CD4-positive, alpha-beta T cell treated with Interleukin-15 for 4 hours (primary cell): ENCODE data around the gene CLEC1A.

ENCODE experiments used
- DNase-seq: peaks from one replicate; pipeline ENCODE4 v3.0.0-alpha.2; 2020; ENCODE audit warnings: low spot score

Gene CLEC1A

DNA sequence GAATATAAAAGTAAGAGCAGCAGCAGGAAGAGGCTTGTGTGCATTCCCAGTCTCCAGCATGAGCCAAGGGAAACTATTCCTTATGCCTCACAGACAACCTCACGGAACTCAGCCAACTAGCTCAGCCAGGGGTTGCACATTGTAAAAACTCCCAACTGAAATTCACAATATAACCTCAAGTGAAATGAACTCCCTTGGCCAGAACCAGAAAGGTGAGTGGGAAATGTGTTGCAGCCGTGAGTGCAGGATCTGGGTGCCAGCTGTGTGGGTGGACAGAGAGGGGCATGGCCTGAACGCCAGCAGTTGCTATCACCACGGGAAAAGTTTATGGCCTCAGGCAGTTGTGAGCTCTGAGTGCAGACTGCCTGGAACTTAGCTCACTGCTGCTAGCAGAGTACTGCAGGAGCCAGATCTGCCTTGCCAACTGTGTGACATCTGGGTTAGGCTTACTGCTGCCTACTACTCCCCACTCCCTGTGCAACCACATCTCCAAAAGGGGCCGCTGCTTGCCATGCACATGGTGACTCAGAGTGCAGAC lies 2.3 kb upstream of the CLEC1A start:
- no peak for DNase-seq

DNA sequence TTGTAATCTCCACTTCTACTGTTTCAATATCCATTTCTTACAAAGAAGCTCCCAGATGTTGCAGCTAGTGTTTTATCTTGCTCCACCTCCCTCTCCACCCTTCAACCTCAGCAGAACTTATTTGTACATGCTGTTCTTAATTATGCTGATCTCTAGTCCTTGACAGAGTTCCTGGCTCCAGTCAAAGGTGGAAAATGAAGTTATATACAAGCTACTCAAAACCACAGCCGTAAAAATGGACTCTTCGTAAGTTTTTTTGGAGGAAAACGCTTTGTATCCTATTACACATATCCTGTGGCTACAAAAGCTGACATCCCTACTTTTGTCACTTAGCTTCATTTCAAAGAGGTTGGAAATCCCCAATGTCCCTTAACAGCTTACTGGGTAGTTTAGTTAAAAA lies 1.3 kb downstream of the CLEC1A start:
- no peak for DNase-seq

DNA sequence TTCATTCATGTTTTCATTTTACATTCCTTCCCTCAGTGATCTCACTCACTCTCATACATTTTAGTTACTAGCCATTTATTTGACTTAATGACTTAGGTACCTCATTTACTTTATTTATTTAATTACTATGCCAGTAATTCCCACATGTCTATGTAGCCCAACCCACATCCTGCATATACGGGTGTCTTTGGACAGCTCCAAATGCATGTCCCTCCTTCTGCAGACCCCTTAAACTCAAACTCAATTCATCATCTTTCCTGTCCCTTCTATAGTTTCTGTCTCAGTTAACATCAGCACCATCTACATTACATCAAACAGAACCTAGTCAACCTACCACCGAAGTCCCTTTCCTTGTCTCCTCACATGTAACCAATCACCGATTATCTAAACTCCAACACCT lies 2.8 kb downstream of the CLEC1A start:
- no peak for DNase-seq

DNA sequence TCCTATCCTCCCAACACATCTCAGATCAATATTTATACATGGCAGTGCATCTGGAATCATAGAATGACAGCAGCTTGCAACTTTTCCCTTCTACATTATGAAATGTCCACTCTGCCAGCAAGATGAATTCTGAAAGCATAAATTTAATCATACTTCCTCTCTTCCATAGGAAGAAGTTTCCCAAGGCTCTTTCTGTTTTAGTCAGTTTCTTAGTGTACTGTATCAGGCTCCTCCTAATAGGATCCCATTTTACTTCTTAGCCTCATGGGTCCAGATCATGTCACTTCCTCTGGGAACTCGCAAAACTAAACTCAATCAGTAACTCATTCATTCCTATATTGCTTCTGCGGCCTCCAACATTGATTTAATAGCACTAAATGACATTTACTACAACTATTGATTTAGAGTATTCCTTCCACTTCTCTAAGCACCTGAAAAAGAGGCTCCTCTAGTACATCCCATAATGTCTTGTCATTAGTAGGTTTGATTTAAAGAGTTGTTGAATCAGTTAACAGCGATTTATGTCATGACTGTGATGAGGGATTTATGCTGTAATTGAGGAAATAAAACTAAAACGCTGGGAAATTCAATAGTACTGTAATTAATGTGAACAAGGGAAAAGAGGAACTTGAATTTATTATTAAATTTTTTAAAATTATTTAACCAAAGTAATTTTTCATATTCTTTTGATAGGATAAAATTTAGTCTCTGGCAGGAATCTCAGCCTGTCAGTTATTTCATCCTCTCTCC lies 4.0 kb downstream of the CLEC1A start:
- no peak for DNase-seq

DNA sequence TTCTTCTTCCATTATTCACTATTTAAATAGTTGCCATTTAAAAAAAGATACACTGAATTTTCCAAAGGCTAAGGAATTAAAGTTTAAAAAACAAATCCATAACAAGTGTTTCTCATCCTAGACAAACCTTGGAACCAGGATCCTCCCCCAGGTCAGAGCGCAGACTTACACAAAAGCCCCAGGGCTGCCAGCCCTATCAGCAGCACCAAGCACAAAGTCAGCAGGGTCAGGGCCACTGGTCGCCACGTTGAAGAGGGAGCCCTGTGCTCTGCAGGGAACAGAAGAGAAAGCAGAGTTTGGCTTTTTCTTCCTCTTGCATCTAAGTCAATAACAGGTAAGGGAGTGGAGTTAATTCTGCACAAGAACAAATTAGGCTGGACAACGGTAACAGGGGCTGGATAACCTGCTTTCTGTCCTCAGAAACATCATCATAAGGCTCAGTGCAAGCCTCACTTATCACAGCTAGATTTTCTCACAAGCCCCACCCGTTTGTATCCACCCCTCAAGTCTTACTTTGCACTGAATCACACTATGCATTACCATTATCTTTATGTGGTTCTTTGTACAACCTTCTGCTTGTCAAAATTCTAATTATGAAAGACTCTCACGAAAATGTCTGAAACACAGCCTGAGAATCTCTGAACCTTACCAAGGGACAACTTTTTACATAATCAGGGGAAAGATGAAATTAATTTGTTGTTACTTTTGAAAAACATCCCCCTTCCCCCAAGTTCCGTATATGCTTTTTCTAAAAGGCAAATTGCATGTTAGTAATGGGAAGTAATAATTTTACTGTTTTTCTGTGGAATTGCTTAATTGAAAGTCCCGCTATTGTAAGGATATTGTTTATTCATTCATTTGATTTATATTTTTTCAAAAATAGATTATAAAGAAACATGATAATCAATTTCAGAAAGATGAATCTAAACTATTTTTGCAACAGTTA lies 9.6 kb downstream of the CLEC1A start:
- DNase-seq: no peak

DNA sequence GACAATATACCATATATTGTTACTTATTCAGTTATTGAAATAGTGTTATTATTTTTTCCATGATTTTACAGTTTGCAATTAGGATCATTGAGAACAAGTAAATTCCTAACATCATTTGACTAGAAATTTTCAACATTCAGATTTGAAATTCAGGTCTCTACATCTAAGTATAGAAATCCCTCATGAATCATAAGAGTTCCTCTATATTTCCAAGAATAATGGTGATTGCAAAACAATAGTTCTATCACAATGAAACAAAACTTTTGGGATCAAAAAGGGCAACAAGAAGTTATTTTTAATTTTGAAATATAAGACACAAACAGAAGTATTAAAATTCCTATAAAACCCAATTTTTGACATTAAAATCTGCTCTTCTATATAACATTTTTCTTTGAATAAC lies 10.8 kb downstream of the CLEC1A start:
- DNase-seq: no peak

DNA sequence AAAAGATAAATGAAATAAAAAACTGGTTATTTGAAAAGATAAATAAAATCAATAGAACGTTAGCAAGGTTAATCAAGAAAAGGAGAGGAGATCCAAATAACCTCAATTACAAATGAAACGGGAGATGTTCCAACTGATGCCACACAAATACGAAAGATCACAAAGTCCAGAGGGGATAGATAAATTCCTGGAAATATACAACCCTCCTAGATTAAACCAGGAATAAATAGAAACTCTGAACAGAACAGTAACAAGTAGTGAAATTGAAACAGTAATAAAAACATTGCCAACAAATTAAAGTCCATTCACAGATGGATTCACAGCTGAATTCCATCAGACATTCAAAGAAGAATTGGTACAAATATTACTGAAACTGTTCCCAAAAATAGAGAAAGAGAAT lies 12.4 kb downstream of the CLEC1A start:
- DNase-seq: no peak

DNA sequence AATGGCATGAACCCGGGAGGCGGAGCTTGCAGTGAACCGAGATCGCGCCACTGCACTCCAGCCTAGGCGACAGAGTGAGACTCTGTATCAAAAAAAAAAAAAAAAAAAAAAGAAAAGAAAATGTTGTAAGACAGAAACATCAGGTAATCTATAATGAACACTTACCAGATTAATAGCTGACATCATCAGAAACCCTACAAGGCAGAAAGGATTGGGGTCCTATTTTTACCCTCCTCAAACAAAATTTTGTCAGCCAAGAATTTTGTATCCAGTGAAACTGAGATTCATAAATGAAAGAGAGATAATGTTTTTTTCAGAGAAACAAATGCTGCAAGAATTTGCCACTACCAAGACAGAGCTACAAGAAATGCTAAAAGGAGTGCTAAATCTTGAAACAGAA lies 14.1 kb downstream of the CLEC1A start:
- DNase-seq: no peak

DNA sequence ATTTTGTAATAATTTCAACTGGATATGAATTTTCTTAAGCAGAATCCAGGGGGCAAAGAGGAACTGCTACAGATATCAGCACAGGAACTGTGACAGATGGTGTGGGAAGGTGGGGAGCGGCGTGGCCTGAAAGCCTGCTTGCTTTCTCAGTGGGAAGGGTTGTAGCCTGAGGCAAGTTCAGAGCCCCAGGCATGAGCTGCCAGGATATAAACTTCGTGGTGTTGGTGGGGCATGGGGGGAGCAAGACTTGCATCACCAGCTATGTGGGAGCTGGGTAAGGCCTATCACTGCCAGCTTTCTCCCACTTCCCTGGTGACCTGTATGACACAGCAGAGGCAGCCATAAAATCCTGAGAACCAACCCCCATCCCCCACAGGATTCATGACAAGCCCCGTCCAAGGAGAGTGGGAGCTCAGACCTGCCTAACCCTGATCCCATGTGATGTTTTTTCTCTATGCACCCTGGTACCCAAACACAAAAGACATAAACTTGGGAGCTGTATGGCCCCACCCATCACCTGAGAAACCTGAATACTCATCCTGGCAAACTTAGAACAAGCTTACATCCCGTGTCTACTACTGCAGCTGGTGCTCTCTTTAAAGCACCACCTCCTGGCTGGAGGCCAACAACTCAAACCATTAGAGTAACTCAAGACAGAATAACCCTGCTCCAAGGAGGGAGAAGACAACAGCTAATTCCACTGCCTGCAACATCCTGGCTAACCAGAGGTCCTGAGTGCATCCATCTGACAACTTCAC lies 16.5 kb downstream of the CLEC1A start:
- DNase-seq: no peak

DNA sequence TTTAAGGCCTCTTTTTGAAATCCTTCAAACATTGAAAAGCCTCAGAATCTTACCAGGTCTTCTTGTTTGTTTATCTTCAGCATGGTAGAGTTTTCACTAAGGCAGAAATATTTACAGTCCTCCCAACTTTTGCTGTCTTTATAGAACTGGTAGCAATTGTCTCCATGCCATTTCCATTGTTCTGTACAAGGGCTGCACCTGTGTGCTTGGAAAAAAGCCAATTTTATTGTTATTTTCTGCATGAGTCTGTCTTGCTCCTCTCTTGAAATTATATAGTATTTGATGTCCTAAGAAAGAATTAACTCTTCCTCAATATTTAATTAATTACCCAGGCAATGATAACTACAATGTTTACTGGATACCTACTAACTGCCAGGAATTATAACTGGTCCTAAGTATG lies 23.3 kb downstream of the CLEC1A start:
- DNase-seq: no peak

DNA sequence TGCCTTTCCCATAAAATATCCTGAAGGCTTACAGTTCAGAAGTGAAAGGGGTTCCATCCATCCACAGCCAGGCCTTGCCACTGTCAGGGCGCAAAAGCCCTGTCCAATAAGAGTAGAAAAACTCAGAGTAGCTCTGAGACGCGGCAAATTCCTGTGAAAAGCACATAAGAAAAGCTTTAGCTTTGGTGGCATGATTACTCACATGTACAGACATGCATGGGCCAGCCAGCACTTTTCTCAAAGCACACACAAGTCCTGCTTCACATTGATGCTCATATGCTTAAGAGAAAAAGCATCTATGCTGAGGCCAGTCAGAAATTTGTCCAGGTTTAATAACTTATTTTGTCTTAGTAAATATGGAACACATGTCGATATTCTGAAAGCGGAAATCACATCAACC lies 25.5 kb downstream of the CLEC1A start:
- DNase-seq: no peak

DNA sequence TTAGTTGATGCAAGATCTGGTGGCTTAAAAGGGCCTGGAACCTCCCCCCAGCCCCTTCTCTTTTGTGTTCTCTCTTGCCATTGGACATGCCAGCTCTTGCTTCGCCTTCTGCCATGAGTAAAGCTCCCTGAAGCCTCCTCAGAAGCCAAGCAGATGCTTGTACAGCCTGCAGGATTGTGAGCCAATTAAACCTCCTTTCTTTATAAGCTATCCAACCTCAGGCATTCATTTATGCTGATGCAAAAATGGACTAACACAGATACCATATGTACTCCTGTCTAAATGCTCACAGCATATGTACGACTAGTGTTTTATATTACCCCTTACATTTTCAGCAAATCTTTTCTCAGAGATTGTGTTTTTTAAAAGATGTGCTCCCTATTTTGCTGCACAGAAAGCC lies 26.7 kb downstream of the CLEC1A start:
- DNase-seq: no peak

DNA sequence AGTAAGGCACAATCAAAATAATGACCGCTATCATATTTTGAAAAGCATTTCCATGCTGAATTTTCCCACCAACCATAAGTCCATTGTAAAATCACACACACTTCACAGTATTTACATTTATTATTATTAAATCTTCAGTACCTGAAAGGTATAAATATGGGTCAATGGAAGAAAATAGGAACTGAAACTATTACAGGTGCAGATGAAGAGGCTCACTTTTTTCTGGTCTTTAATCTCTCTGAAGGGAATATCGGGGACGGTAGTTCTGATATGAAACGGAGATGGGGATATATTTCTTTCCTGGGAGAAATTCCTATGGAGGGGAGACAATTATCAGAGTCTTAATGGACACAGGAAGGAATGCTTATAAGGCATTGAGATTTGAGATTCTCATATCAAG lies 28.4 kb downstream of the CLEC1A start:
- no peak for DNase-seq

DNA sequence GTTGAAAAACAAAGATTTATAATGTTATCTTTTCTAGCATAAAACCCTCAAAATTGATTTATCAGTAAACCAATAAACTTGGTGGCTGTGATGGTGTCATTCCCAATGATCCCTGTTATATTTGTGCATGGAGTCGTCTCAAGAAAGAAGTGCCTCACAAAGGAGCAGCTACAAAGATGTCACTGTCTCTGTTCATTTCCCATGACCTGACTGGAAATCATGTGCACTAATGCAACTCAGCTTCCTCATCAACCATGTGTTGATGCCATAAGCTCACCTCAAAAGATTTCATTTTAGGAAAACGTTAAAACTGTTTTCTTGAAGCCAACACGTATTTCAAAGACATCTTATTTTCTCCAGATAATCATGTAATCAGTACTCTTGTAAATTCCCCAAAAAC lies 28.8 kb downstream of the CLEC1A start:
- no peak for DNase-seq

DNA sequence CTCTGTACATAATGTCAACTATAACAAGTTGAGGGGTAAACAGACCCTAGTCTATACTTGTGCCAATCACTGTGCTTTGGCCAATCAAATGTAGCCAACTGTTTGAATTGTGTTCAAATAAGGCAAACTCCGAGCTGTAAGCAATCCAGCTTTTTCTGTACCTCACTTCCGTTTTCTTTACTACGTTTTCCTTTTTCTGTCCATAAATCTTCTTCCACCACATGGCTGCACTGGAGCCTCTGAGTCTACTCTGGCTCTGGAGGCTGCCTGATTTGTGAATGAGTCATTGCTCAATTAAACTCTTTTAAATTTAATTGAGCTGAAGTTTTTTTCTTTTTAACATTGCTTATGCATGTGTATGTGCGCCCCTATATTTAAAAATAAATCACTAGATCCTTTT lies 29.7 kb downstream of the CLEC1A start:
- no peak for DNase-seq

DNA sequence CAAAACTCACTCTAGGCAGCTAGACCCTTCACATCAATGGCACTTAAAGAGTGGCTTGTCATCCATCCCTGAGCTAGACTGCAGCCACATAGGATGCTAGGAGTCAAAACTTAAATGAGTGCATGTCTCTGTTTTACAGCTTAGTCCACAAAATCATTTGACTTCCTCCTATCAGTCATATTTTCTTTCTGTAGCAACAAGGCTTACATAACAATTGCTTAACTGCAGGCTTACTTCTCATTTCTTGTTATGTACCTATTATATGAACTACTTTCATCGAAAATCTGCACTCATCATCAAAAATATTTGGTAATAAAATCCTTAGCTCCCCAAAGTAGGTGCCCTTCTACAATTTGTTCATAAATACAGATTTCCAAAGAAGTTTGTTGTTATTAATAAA lies 30.1 kb downstream of the CLEC1A start:
- DNase-seq: no peak

DNA sequence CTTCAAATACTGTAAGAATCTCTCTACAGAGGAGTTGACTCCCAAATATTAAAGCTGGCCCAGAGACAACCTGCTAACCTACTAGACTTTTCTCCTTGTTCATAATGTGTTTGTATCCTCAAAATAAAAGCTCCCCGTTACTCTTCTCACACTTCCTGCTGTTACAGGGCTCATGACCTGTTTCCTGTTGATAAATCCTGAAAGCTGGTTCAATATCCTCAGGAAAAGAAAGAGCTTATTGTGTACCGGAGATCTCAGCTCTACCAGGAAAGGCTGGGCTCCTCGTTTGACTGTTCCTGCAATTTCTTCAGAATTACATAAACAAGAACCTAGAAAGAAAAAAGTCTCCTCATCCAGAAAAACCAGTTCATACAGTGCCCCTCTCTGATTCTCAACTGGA lies 30.8 kb downstream of the CLEC1A start:
- DNase-seq: no peak

DNA sequence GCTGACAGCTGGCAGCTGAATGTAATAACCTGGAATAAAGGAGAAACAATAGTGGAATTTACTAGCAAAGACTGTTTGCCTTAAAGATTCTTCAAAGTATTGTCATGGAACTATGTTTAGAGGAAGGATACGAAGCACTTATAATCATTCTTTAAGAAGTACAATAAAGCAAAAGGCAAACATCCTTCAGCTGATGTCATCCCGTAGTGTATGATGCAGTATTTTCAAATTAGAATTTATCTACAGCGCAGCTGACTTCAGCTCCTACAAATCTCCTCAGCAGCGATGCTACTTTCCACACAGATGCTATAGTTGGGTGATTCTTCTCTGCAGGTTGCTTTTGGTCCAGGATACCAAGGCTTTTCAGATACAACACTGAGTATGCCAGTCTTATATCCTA lies 31.5 kb downstream of the CLEC1A start:
- DNase-seq: no peak

DNA sequence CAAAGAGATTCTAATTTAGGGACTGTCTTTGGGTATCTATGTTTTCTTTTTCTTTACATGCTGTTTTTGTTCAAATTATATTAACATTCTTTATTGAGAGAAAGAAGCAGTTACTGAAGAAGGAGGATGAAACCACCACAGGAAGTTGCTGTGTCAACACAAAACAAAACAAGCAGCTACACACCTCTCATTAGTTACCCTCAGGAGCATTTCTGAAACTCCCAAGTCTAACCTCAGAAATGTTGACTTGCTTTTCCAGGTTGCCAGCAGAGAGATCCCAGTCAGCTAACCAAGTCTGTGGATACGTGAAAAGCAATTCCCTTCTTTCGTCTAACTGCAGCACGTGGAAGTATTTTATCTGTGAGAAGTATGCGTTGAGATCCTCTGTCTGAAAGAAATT lies 33.5 kb downstream of the CLEC1A start:
- no peak for DNase-seq

DNA sequence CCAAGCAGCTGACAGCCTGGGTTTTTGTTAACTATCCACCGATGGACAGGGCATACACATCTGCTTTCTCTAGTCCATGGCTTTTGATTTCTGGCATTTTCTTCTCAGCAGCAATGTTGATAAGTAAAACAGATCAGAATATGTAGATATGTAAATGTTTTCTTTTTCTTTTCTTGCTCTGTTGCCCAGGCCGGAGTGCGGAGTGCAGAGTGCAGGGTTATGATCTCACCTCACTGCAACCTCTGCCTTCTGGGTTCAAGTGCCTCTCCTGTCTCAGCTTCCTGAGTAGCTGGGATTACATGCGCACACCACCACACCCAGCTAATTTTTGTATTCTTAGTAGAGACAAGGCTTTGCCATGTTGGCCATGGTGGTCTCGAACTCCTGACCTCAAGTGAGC lies 40.4 kb downstream of the CLEC1A start:
- no peak for DNase-seq

DNA sequence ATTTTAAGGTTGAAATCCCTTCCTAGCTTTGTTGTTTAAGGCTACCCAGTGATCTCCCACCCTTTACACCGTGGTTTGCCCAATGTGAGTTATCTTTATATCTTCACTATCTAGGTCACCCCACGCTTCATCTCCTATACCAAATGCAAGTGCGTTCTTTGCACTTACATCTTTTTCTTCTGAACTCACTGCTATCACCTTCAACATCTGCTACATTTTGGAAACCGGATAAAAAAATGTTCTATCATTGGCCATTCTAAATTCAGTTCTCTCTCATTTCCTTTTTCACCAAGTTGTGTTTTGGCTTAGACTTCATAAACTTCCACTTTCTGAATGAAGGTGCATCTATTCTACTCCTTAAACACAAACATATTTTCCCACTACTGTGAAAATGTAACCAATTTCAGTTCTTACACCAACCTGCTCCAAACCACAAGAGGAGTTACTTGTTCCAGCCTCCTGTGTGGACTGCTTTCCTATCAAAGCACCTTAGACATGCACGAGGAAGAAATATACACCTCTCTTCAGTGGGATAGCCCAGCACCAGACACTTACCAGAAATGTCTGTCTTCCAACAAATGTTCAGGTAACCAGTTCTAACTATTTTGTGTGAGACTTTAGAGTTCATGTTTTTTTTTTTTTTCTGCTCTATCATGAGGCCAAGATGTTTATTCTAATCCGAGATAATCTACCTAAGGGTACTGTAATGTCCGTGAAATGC lies 46.4 kb downstream of the CLEC1A start:
- no peak for DNase-seq

DNA sequence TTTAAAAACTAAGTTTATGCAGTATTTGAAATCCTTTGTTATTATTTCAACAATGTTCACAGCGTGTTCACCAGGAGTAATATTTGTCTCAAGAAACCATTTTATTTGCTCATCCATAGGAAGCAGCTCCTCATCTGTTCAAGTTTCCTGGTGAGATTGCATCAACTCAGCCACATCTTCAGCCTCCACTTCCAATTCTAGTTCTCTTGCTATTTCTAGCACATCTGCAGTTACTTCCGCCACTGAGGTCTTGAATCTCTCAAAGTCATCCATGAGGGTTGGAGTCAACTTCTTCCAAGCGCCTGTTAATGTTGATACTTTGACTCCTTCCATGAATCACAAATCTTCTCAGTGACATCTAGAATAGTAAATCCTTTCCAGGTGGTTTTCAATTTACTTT lies 50.3 kb downstream of the CLEC1A start:
- no peak for DNase-seq
